ENCODE data around the gene SLC25A36. TPM values are rescaled to one million over a fixed set of nuclear protein-coding genes. Genes with fewer than 3 reads are reported as not detected.
A peak's percentile ranks its signal among the peaks of the same experiment; 100 is the strongest.

The SLC25A36 gene
- total RNA-seq, result 87.8 TPM
- long read RNA-seq, transcript SLC25A36-201 (7 exons, 1,301 nt), result major isoform, 18 of 109 reads
- long read RNA-seq, partial matches to known transcripts, result 5 of 109 reads
- long read RNA-seq, other reads (novel, unspliced or antisense), result 83 of 109 reads

- DNase-seq, result peak; percentile 98
- ATAC-seq (ENCODE audit: poor library complexity), result peak; percentile 99
- intact Hi-C loops (cut with DNase I), result no loop called here
Observed at GRCh38 chr3:140941434-140942220, at the start of gene SLC25A36. Gene SLC25A36, plus strand, starts transcription at chr3:140941836. Its CDS starts 219 bp downstream, at chr3:140942055.

- DNase-seq, result no peak
- intact Hi-C loops (cut with DNase I), result loop anchor here (10.0 kb wide), 1 partner anchor 288 kb away; no protein-coding TSS in a partner anchor
- ATAC-seq (ENCODE audit: poor library complexity), result no peak
Observed at GRCh38 chr3:140896997-140897396, 44.6 kb upstream of the SLC25A36 start.

DNA sequence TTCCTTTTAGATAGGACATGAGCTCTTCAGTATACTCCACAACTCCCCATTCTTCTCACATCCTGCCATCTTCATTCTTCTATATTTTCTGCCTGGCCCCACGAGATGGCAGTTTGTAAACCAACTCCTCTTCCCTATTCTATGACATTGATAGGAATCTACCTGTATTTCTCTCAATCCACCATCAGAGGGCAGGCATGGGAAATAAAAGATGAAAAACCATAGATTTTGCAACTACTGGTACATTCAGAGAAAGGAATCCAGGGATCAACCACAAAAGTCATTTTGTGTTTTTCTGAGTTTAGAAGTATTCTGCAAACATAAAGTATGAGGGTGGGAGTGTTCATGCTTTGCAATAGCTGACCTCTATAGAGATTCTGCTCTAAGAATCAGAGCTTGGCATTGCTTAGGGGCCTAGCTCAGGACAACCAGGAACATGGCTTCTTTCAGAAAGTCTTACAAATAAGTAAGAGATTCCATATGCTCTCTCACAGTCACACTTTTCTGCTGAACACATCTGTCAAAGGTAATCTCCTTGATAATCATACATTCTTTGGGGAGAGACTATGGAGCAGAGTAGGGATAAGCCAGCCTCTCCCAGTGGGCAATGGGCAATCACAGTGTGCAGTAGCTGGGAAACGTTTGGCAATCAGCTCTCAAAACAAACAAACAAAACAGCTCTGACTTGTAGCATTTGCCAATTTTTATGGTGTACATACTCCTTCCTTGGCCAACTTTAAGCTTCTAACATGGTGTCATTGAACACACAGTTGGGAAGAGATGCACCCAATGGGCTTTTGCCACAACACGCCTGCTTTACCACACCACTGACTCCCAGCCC lies 43.1 kb upstream of the SLC25A36 start:
- intact Hi-C loops (cut with DNase I), result loop anchor here (10.0 kb wide), 1 partner anchor 286 kb away; no protein-coding TSS in a partner anchor
- DNase-seq (no peak), ATAC-seq (ENCODE audit: poor library complexity) (peak; percentile 70)

DNA sequence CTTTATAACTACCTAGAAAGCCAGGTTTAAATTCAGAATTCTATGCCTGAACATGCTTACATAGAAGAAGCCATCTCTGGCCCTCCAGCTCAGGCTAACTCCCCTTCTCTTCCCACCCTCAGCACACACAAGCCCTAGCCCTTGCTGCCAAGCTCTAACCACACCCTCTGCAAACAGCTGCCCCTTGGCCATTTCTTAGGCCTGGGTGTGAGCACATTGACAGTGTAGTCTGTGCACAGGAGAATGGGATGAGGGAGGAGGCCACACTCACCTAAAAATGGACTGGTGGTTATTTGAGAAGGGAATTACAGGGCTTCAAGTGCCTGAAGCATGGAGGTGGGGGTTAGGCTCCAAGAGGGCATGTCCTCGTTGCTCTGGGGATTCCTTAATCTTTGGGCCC lies 42.3 kb upstream of the SLC25A36 start:
- intact Hi-C loops (cut with DNase I), result loop anchor here (10.0 kb wide), 1 partner anchor 285 kb away; no protein-coding TSS in a partner anchor
- ATAC-seq (ENCODE audit: poor library complexity) (peak; percentile 26), DNase-seq (no peak)

DNA sequence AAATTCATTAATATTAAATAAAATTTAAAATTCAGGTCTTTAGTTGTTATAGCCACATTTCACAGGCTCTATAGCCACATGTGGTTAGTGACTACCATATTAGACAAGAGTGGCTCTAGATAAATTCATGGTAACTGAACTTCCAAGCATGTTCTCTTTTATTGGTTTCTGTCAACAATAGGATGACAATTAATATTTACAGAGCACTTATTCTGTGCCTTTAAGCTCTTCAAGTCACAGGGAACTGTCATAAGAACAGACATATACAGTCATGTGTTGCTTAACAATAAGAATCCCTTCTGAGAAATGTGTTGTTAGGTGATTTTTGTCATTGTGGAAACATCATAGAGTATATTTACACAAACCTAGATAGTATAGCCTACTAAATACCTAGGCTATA lies 38.8 kb upstream of the SLC25A36 start:
- ATAC-seq (ENCODE audit: poor library complexity) (no peak), DNase-seq (no peak)
- intact Hi-C loops (cut with DNase I), result no loop called here

GRCh38 chr3:140903196-140903595 lies 38.4 kb upstream of the SLC25A36 start:
- ATAC-seq (ENCODE audit: poor library complexity), result no peak

DNA sequence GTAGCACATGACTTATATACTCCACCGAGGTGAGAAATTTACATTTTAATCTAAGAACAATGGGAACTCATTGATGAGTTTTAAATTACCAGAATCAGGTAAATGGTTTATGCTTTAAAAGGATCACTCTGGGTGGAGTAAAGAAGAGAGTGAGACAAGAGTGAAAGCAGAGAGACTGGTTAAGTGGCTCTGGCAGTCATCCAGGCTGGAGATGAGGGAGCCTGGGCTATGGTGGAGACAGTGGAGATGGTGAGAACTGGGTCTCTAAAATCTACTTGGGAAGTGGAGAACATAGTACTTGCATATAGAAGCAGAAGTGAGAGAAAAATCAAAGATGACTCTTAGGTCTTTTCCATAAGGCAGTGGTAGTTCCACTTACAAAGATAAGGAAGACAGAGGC lies 37.1 kb upstream of the SLC25A36 start:
- intact Hi-C loops (cut with DNase I), result no loop called here
- DNase-seq, result peak; percentile 40
- peak; percentile 67 for ATAC-seq (ENCODE audit: poor library complexity)

More at GRCh38 chr3:140903196-140903595, 38.4 kb upstream of the SLC25A36 start:
- intact Hi-C loops (cut with DNase I), result no loop called here
- DNase-seq, result no peak

DNA sequence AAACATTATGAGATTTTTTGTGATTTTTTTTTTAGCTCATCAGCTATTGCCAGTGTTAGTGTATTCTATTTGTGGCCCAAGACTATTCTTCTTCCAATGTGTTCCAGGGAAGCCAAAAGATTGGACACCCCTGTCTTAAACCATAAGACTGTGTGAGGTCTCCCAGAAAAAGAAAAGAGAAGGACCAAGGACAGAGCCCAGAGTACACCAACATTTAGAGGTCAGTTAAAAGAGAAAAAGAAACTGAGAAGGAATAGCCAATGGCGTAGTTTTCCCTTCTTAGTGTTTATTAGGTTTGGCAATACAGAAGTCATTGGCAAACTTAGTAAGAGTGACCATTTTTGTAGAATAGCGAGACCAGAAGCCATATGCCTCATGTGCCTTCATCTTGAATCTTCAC lies 36.1 kb upstream of the SLC25A36 start:
- intact Hi-C loops (cut with DNase I), result no loop called here
- DNase-seq (no peak), ATAC-seq (ENCODE audit: poor library complexity) (no peak)

DNA sequence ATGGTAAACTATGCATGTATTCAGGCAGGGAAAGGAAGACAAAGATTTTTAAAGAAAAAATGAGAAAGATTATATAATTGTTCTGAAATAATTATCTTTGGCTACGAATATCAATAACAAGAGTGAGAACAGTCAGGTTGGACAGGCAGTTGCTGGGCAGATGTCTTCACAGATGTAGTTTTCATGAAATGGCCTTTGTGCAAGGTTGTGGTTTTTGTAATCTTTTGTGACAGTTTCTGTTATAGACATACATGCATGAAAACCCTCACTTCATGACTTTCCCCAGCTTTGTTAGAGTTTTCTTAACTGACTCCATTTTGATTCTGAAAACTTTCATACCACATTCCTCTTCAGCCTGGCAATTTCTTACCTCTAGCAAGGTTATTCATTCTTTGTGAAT lies 34.9 kb upstream of the SLC25A36 start:
- no peak for DNase-seq
- intact Hi-C loops (cut with DNase I), result no loop called here
- ATAC-seq (ENCODE audit: poor library complexity), result no peak

GRCh38 chr3:140910860-140911259 lies 30.8 kb upstream of the SLC25A36 start:
- DNase-seq, result no peak

GRCh38 chr3:140911822-140912221 lies 29.8 kb upstream of the SLC25A36 start:
- no peak for DNase-seq
- intact Hi-C loops (cut with DNase I), result no loop called here
- ATAC-seq (ENCODE audit: poor library complexity), result no peak

More at GRCh38 chr3:140910860-140911259, 30.8 kb upstream of the SLC25A36 start:
- peak; percentile 49 for ATAC-seq (ENCODE audit: poor library complexity)
- intact Hi-C loops (cut with DNase I), result no loop called here

DNA sequence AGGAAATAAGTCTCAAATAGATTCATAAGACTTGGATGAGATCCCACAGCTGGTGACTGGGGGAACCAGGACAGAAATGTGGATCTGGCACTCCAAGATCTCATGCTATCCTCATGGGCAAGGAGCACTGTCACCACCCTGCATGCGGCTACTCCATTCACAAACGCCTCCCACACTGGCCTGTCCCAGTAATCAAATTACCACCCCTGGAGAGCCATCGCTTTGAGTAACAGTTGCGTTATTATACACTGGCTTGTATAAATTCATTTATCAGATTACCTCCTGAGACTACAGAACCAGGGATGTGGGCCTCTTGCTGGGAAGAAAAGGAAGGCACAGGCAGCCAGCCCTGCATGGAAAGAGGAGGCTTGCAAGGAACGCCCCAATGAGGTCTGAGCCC lies 27.9 kb upstream of the SLC25A36 start:
- ATAC-seq (ENCODE audit: poor library complexity), result no peak
- intact Hi-C loops (cut with DNase I), result no loop called here

DNA sequence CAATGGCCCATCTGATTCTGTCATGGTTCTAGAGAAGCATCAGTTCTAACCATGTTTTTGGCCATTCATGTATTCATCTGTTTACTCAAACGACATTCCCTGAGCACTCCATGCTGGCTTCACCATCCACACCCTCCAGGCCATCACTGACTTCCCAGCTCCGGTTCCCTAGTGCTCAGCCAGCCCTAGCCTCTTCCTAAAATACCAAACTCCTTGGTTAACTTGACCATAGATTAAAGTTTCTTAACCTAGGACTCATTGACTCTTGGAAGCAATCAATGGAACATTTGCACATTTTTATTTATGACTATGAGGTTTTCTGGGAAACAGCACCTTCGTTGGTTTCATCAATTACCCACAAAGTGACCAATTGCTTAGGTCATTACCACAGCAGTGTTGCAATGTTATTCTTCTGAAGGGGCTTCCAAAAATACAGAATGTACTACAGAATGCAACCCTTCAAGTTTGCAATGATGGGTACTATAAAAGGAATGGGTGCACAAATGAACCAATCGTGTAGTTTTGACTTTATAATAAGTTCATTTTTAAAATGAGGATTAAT lies 27.2 kb upstream of the SLC25A36 start:
- ATAC-seq (ENCODE audit: poor library complexity), result no peak
- no peak for DNase-seq
- intact Hi-C loops (cut with DNase I), result no loop called here

More for the DNA sequence above, 27.9 kb upstream of the SLC25A36 start:
- DNase-seq, result no peak

- no peak for ATAC-seq (ENCODE audit: poor library complexity)
- intact Hi-C loops (cut with DNase I), result no loop called here
- DNase-seq, result no peak
Observed at GRCh38 chr3:140916603-140917002, 25.0 kb upstream of the SLC25A36 start.

DNA sequence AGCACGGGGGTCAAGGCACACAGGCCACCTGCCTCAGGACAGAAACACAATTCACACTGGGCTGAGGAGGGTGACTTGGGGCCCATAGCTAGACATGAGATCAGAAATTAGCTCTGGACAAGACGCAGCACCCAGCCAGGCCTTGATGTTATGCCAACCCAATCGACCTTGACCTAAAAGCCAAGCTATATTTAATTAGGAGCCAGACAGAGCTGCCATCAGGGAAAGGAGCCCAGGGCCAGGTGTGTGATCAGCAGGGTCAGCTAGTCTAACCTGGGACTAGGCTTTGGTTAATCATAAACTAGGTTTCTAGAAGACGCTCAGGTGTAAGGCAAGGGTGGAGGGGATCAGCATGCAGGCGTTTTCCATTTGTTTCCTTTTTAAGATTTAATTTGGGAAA lies 23.9 kb upstream of the SLC25A36 start:
- DNase-seq (peak; percentile 71), ATAC-seq (ENCODE audit: poor library complexity) (peak; percentile 91)
- intact Hi-C loops (cut with DNase I), result no loop called here

DNA sequence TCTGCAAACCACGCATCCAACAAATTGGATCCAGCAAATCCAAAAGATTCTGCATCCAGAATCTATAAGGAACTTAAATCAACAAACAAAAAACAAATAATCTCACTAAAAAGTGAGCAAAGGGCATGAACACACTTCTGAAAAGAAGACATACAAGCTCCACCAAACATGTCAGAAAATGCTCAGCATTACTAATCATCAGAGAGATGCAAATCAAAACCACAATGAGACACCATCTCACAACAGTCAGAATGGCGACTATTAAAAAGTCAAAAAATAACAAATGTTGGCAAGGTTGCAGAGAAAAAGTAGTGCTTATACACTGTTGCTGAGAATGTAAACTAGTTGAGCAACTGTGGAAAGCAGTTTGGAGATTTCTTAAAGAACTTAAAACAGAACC lies 21.6 kb upstream of the SLC25A36 start:
- DNase-seq, result no peak
- no peak for ATAC-seq (ENCODE audit: poor library complexity)

DNA sequence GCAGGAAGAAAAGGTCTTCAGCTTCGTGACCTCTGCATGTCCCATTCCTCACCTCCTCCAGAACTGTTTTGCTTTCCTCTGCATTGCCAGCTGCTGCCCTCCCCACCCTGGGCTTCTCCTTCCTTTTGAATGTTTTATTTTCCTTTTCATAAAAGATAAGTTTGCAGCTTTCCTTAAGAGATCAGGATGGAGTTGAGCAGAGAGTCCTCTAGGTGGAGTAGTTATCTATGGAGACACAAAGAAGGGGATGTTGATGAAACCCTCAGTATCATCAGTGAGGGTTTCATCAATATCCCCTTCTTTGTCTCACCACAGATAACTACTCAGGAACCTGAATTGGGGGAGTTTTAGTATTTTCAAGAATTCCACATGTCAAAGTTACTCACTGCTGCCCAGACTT lies 19.0 kb upstream of the SLC25A36 start:
- intact Hi-C loops (cut with DNase I), result no loop called here
- ATAC-seq (ENCODE audit: poor library complexity), result no peak
- no peak for DNase-seq

More for the DNA sequence above, 21.6 kb upstream of the SLC25A36 start:
- intact Hi-C loops (cut with DNase I), result no loop called here

DNA sequence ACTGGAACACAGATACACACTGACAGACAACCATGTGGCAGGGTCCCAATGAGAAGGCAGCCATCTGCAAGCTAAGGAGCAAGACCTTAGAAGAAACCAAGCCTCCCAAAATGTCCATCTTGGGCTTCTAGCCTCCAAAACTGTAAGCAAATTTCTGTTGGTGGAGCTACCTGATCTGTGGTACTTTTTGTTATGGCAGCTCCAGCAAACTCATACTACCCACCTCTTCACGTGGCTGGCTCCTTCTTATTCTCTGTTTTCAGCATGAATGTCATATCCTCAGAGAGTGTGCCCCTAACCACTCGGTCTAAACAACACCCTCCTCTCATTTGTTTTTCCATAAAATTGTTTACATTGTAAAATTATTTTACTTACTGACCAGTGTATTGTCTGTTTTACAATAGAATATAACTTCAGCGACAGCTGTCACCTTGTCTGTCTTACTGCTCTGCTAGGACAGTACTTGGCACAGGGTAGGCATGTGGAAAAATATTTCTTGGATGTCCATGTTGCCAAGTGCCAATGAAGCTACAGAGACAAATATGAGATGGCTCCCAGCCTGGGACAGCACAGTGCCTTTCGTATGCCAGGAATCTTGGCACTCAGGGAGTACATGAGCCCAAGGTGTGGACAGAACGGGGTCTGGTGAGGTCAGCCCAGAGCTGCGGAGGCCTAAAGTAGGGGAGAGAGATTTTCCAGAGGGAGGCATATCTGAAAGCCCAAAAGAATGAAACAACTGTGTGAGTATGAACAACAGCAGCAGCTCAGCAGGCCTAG lies 17.4 kb upstream of the SLC25A36 start:
- intact Hi-C loops (cut with DNase I), result no loop called here
- peak; percentile 74 for DNase-seq
- peak; percentile 98 for ATAC-seq (ENCODE audit: poor library complexity)

Data from Right ventricle myocardium superior (tissue), 1 donor.